T-helper 1 cell treated with Interleukin-12 subunit alpha and Interleukin-12 subunit beta and Interleukin-4 antibody, amounts not matched to agents 30 μg/mL and 1 μg/mL, for 36 hours (primary cell): ENCODE data around the gene CLDN1.

Experiments
- H3K27ac Mint-ChIP-seq: one replicate; pipeline ENCODE4 v1.8.0; 2021; ENCODE audit warnings: mild to moderate bottlenecking, mixed read lengths
- H3K27me3 Mint-ChIP-seq: one replicate; pipeline ENCODE4 v1.8.0; 2021; ENCODE audit warnings: low read depth, mixed read lengths
- H3K36me3 Mint-ChIP-seq: one replicate; pipeline ENCODE4 v1.8.0; 2021; ENCODE audit warnings: low read depth, mixed read lengths
- H3K4me1 Mint-ChIP-seq: one replicate; pipeline ENCODE4 v1.8.0; 2021; ENCODE audit warnings: low read depth, mixed read lengths
- H3K4me3 Mint-ChIP-seq: one replicate; pipeline ENCODE4 v1.8.0; 2021; ENCODE audit warnings: mild to moderate bottlenecking, moderate library complexity, mixed read lengths
- H3K9me3 Mint-ChIP-seq: one replicate; pipeline ENCODE4 v1.8.0; 2021; ENCODE audit warnings: mixed read lengths

The CLDN1 gene

DNA sequence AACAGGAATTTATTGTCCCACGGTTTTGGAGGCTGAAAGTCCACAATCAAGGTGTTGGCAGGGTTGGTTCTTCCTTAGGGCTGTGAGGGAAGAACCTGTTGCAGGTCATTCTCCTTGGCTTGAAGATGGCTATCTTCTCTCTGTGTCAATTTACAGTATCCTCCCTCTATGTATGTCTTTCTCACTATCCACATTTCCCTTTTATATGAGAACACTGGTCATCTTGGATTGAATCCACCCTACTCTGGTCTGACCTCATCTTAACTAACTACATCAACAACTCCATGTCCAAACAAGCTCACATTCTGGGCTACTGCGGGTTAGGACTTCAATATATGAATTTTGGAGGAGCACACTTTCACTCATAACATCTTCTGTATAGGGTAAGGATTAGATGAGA, 61.9 kb downstream of the CLDN1 start:
- Mint-ChIP-seq H3K4me1 (no peaks in the 10 kb centered on the region), H3K36me3 (no peaks in the 10 kb centered on the region), H3K9me3 (no peaks in the 10 kb centered on the region), H3K4me3 (no peak overlapping the region), H3K27ac (no peak overlapping the region), H3K27me3 (no peaks in the 10 kb centered on the region)

DNA sequence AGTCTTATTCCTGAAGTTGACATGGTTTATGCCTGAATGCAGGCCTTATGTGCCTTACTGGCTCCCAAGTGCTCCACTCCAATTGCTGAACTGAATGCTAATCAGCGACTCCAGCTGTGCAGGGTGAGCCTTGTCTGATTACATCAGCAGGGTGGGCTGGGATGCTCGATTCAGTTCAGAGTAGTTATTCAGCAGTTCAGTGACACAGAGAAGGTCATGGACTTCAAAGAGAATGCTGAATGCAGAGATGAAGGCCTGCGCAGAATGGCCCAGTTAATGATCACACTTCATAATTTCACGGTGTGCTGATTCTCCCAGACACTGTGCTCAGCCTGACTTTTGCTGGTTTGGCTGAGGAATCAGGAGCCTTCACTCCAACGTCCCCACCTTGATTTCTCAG, 63.6 kb downstream of the CLDN1 start:
- Mint-ChIP-seq H3K36me3 (no peaks in the 10 kb centered on the region), H3K27ac (no peak overlapping the region), H3K4me3 (no peak overlapping the region), H3K4me1 (no peaks in the 10 kb centered on the region), H3K9me3 (no peaks in the 10 kb centered on the region), H3K27me3 (no peaks in the 10 kb centered on the region)
